Fibroblast of peridontal ligament (primary cell): ENCODE measurements around the gene GPC3.

ENCODE experiments used
- DNase-seq: peaks from one replicate; pipeline ENCODE4 v3.0.0-alpha.2; 2010; ENCODE audit errors: extremely low read depth

The GPC3 gene

DNA sequence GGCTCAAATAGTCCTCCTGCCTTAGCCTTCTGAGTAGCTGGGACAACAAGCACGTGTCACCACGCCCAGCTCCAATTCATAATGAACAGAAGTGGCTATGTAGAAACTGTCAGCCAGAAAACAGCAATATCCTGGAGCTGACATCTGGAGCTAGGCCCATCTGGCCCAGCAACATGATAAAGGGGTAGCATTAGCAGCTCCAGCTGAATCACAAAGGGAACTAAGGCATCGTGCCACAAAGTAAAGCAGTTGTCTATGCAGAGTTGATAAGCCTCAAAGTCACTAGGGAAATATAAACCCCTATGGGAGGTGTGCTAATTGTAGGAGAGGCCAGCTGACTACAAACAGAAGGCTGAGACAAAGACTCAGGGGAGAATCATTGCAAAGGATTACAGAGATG is 299.6 kb downstream of the GPC3 start:
- DNase-seq = no peak

DNA sequence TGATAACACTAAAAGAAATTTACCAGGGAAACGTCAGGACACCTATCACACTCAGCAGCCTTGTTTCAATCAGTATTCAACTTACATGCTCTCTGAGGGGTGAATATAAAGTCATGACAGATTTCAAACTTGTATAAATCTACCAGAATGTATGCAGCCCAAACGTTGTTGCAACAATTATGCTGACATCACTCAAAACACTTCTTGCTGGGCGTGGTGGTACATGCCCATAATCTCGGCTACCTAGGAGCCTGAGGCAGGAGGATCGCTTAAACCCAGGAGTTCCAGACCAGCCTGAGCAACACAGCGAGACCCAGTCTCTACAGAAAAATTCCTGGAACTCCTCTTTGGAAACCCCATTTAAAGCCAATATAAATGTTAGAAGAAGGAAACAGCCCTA is 303.5 kb downstream of the GPC3 start:
- no peak for DNase-seq

DNA sequence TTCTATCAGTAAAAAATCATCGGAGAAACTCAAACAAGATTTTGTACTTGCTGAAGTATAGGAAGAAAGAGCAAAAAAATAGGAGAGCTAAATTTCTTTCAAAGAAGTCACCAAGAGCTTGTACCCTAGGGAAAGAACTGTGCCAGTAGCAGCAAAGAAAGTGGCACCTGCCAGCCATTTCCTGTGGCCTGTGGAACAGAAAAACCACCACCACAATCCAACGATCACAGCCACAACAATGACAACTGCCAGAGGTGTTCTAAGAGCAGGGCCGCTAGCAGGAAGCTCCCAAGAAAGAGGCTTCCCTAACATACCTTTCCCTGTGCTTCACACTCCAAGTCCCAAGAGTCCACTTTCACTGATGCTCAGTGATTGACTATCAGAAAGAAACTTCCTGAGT is 304.0 kb downstream of the GPC3 start:
- DNase-seq = no peak

DNA sequence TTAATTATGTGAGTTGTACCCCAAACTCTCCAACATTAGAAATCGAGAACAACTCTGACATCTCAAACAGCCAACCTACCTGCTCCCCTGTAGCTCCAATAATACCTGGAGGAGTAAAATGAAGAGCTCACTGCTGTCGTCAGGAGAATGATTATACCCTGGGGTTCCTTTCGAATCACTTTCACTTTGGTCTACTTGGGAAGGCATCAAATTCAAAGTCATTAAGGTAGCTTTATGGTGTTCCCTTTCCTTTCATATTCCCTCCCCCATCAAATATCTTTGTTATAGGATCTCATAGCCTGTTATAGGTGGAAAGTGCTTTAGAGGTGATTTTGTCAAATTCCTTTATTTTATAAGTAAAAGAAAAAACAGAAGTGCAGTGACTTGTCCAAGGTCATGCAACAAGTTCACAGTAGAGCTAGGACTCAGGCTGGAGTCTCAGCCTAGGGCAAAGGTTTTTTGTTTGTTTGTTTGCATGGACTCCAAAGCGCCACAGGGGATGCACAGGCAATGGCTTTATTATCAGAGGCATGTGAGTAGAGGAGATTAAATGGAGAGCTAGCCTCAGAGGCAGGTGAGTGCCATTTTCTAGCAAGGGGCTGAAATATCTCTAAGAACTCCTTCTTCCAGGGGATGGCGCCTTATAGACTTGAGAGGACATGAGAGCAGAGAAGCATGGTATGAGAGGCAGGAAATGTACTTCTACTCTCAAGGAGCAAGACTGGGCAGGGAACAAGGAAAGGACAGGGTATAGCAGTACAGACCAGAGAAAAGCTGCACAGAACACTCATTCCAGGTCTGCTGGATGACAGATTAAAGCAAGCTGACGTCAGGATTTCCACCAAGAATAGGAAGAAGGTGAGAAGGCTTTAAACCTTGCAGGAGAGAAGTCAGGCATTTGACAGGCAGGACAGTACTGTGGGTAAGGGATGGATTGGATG is 308.0 kb downstream of the GPC3 start:
- DNase-seq = no peak

DNA sequence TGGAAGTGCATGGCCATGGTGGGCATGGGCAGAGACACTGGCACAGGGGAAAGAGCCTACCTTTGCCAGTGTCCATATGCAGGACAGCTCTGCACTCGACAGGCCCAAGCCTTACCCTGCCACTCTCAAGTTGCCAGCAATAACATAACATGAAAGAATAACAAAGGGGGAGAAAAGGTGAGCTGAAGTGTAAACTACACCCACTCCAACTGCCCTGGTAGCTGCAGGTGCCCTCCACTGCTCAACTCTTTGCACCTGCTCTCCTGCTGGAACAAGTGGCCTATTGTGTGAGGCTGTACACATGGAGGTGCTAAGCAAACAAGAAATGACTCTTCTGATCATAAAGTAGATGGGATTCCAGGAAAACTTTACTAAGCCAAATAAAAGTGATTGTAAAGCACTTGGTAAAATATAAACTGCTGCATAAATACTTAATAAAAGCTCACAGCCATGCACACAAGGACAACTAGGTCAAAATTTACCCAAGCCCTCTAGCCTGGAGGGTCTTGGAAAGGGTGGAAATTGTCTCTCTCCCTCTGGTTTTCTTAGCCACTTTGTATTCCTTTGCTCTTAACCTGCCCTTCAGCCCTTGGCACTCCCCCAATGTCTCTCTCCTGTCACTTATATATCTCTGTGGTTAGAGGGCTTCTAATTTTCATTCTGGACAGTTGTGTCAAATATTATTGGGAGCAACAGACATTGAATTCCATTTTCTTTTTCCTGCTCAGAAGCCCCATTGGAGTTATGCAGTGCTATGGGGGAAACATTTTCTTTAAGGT is 308.9 kb downstream of the GPC3 start:
- DNase-seq = no peak

DNA sequence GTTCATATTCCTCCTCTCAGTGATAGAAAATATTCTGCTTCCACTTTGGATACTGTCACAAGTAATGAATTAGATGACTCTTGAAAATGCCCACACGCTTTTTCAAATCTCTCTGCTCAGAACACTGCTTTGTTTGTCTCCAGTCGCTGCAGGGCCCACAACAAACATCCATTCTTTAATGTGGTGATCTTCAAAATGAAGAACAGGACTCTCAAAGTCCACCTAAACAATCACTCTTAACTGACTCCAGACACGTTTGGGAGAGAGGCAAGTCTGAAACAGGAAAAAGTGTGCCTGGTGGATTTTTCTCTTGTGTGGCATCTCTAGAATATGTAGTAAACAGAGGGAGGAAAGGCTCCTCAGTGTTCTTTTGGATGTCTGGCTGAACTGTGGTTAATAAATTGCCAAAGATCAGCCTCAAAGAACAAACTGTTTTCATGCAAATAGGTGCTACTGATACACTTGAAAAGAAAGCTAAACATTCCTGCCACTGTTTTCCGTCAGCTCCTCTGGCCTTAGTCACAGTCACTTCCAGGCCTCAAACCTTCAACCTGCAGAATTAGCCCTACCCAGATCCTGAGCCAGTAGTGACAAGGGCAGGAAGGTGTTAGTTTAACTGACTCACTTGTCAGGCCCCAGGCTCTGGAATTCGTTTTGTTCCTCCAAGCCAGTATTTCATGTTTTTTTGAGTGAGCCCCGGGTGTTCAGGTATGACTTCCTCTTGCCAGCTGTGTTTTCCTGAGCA is 310.5 kb downstream of the GPC3 start:
- DNase-seq = no peak

DNA sequence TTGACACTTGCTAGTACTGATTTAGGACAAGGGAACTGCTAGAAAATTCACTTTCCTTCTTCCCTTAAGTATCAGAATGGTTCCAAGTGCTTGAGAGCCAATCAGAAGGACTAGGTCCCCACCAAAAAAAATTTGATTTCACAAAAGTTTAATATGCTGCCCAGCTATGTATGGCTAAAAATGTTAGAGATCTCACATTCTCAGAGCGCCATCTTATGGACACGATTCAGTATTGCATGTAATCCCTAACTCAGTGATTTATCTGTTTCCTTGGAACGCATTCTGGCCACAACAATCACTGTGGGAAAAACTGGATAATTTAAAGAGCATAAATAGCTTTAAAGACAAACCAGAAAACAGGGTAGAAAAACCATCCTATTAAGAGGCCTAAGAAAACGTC is 315.0 kb downstream of the GPC3 start:
- peak; percentile 62 for DNase-seq

DNA sequence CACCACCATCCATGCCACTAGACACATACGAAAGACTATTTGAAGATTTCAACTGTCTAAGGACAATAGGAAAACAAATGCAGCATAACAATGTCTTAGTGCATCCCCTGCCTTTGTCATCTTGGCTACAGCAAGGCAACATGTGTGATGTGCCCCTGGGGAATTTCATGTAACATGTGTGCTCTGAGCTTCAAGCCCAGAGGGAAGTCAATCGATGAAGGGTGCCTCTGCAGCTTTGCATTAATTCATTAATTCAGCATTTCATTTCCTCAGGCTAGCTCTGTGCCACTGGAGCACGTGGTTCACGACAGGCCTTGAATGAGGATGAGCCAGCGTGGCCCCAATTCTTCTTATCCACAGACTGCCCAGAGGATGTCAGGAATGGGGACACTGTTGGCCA is 316.2 kb downstream of the GPC3 start:
- no peak for DNase-seq

DNA sequence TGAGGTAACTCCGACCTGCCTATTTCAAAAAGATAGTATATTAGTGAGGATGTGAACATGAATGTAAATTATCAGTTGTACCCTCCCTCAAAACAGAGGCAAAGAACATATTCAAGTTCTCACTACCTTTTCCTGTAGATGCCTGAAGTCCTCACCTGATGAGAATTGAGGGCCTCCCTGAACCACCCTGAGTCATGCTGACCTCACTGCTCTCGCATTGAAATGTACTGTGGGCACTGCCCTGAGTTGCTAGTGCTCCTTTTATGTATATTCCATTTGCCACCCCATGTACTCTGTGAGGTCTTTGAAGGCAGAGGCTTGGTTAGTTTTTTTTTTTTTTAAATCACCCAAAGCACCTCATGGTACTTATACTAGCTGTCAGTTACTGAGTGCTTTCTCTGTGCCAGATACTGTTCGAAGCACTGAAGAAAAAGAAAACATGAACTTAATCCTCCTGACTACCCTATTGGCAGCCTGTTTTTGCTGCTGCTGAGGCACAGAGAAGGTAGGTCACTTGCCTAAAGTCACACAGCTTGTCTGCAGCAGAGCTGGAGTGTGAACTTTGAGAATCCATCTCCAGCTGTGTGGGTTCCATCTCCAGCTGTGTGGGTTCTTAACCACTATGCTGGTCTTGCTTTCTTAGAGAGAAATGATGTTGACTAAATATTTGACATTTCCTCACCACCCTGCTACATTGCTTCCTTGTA is 317.0 kb downstream of the GPC3 start:
- no peak for DNase-seq

DNA sequence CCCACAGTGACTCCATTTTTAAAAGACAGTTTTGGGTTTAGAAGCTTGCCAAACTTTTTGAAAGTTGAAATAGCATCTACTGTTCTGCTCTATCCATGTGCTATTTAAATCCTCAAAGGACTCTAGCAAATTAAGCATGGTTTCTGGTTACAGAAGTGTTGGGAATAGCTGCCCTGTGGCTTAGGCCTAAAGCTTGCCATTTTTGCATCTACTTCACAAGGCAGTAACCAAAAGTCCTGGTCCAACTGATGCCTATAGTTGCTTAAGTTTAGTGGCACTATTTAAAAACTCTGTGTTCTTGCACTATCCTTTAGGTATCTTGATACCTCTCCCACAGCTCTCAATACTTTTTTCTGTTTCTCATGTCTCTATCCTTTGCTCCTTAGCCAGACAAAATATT is 319.1 kb downstream of the GPC3 start:
- peak; percentile 27 for DNase-seq

DNA sequence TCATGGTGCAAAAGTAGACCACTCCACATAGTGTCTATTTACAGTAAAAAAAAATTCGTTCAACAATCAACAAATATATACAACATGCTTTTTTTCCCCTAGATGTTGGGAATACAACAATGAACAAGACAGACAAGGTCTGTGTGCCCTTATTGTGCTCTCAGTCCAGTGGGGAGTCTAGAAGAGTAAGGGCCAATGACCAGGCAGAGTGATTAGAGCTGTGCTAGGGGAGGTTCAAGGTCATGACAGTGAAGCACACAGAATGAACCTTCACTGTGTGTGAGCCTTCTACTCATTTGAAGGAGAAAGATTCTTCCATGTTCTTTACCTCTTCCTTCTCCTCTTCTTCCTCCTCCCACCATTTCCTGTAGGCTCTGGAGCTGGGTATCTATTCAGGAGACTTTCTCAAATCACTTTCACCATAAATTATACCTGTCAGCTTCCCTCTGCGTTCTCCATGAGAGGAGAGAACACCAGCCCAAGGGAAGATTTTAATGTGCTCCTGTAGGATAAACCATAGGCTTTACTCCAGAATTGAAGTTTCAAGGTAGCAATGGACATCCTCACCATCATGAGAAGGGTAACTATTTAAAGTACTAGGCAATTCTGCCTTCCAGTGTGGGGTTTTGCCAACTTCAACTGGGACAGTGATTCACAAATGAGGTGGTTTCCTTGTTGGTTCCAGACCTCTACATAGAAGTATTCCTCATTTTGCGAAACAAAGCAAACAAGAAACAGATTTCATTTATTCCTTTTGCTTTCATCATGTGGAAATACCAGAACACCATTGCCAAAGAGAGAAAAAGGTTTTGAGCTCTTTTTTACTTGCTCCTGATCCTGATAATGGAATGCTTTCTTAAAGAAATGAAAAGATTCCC is 323.2 kb downstream of the GPC3 start:
- peak; percentile 73 for DNase-seq

DNA sequence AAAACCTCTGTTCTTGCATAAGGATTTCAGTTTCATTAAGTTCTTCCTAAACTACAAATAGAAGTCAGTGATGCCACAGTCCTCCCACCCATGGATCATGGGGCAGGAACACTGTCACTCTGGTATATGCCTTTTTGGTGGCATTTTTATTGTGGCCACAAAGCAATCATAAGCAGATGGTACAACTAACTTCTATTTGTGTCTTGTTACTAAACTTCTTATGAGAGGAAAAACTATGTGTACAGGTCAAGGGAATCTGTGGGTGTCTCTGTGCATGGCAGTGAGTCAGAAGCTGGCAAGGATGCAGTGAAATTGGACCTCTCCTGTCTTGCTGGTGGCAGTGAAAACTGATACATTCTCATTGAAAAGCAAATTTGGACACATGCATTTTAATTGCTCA is 325.1 kb downstream of the GPC3 start:
- peak; percentile 54 for DNase-seq

DNA sequence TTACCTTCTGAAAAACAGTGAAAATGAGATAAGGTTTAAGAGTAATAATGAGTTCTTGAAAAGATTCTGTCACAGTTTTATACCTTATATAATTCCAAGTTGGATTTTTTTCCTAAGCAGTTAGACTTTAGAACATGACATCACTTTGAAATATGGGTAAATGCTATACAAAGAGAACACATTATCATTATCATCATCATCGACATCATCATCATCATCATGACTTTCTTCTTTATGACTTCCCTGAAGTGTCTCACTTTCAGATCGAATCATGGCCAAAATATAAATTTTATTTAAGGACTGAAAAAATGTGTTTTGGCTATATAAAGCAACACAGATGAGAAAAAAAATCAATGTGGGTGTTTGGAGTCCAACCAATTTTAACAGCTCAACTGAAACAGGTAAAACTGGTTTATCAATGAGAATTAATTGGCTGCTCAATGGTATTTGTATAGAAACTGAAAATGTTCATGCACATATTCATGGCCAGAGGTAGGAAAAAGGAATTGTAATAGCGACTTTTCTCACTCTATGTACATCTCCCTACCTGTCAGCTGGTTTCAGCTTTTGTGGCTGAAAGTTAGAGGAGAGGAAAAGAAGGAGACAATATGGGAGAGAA is 327.0 kb downstream of the GPC3 start:
- DNase-seq = no peak

DNA sequence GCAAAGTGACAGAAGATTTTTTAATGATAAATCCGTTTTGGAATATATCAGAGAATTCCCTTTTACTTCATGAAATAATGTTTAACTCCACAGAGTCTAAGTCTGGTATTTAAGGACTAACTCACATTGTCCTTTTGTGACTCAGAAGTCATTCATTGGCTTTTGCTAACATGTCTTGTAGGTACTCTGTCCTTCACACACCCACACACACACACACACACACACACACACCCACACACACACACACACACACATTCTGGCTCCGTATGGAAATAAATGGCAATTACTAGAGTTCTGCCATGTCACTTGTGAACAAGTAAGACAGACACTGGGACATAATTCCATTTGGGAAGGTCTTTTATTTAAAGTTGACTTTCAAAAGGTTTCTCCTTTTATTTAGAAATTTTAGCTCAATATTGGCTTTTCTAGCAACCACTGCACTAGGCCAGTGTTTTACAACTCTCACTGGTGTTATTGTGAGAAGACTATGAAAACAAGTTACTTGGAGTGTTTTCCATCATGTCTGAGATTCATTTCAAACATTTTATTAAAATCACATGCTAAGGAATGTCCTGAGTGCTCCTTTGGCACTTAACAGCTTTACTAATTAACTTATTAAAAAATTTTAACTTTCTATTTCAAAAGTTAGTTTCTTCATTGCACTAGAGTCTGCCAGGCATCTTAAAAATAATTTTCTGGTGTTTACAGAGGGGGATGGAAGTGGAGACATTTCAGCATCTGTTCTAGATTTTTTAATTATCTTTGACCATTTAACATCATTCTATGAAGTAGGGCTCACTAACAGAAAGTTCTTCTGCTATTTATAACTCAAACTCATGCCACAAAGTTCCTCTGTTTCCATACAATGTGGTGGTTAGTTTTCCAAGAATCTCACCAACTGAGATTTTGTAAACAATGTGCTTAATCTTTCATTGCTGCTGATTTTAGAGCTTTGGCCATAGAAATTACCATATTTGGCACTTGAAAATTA is 329.8 kb downstream of the GPC3 start:
- peak; percentile 65 for DNase-seq

DNA sequence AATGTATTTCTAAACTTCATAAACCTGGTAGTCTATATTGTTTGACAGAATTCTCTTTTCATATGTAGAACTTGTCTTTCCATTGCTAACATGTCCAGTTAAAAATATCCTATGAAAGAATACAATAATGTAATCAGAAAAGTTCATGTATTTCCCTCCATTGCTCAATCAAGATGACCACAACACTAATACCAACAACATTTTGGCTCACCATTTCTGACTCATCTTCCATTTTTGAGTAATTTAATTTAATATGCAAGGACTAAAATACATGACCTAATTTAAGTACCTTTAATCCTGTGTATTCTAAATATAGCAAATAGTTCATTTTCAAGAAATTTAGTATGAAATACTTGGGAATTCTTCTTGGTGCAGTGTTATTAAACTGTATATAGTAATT is 330.6 kb downstream of the GPC3 start:
- DNase-seq = peak; percentile 63

DNA sequence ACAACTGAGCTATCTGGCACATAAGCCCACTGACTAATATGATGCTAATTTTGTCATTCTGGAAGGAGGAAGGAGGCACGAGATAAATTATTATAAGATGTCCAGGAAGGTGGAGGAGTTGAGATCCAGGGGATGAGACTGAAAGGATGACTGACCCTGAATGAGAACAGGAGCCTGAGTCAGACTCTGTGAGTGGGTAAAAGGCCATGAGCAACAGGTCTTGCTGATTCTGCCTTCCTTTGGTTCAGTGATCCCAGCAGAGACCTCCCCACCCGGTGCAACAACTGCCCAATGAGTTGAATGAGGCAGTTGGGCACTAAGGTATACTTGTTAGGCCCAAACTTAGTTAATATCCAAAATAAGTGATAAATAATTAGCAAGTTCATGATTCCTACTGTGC is 332.0 kb downstream of the GPC3 start:
- DNase-seq = no peak

DNA sequence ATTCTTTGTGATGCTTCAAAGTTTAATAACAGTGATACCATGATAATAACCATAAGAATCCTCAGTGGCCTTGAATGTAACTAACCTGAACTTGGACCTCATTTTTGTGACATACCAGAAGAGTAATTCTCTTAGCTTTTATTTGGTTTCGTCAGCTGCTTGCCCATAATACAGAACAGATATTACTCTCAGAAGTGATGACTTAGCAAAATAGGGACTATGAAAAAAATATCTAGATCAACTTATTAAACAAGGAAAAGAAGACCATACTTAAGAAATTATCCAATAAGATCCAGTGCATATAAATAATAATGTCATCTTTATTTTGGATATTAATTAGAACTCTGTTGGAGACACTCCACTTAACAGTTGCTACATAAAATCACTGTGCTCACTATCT is 333.2 kb downstream of the GPC3 start:
- no peak for DNase-seq

DNA sequence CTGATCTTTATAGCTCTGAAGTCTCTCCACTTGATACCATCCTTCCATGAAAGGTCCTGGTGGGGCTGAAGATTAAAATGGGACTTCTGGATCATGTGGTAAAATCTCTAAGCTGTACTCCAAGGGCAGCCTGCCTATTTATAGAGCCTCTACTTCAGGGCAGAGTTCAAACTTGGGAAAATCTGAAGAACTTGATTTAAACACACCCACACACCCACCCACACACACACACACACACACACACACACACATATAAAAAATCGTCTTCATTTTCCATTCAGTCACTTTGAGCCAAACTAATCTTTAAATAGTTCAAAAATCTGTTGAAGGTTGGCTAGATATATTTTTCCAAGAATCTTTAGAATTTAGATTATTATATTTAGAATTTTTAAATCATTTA is 335.2 kb downstream of the GPC3 start:
- no peak for DNase-seq

DNA sequence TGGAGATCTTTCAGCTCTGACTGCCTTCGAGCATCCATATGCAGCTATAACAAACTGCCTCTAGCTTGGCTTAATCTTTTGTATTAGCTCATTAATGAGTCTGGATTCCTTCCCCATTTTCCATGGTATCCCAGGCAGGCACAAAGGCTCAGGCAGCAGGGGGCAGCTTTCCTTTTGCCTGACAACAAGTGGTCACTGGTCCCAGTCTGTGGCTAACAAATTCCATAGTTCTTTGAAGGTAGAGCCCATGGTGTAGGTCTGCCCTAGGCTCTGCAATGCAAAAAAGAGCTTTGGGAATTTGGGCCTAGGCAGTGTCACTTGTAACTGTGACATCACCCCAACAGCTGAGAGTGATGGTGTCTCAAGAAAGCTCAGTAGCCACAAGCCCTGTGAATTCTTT is 335.7 kb downstream of the GPC3 start:
- no peak for DNase-seq
